NCI-H2029 treated with DMSO at 0.1 percent for 48 hours (cell line): ENCODE data around the gene WWTR1.

Source experiments
- DNase-seq: peaks from one replicate; lab custom pipeline; 2025; lab: John Stamatoyannopoulos, UW

WWTR1 gene

DNA sequence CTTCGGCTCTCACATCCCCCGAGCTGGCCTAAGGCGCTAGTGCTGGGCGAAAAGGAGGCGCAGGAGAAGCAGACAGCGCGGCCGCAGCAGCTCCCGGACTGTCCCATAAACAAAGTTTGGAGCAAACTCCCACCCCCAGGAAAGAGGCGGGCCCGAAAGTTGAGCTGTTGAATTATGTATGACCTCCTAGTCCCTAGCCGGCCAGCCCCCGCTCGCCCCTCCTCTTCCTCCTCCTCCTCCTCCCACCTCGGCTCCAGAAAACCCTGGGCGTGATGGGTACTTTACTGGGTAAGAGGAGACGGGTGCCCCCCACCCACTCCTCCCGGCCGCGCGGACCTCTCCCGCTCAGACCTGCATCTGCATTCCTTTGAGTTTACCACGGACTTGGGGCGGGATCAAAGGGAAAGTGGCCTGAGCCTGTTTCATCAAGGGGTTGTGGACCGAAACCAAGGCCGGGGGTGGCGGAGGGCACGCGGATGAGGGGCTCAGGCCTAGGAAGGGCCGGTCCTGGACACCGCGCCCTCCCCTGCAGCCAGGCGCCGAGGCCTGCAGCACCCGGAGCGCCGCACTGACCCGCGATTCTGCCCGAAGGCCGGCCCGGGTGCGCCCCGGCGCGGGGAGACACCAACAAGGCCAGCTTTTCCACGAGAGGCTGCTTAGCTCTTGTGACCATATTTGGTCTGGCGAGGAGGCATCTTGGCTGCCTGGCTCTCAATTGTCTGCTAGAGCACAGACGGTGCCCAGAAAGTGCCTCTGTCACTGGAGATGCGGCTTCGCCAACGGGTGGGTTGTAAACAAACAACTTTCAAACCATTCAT lies at the start of gene WWTR1:
TSS of gene WWTR1 (minus strand) at position 100 of the 818 bp plus-strand sequence. CDS start 719 bp downstream, outside the sequence.
- peak; percentile 66 for DNase-seq

DNA sequence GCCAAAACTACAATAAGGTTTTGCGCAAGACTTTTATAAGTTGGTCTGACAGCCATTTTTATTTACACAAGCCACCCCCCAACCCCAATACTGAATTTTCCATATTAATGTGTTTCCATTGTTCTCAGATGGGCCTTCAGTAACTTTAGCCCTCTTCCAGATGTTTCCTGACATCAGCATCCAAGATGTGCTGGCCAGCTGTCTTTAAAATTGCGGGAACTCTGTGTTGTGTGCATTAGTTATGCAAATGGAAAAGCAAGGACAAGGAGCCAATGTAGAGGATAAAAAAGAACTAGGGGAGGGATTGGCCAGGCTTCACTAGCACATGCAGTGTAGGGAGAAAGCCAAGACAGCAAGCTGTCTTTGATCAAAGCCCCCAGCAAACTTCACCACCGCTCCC lies 49.1 kb upstream of the WWTR1 start:
- DNase-seq: no peak

DNA sequence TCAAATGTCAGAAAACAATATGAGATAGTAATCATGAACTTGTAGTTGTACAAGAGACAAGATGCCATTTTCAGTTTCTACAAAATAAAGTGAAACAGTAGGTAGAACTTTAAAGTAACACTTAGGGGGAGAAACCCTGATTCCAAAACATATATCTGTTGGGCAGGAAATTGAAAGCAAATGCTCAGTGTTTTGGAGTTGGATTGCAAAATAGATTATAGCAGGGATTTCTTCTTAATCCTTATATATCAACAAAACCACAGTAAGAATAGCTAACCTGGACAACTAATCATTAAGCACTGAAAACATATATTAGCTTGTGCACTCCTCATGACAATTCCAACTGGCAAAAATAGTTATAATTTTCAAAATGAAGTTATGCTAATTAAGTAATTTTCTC lies 47.6 kb upstream of the WWTR1 start:
- no peak for DNase-seq

DNA sequence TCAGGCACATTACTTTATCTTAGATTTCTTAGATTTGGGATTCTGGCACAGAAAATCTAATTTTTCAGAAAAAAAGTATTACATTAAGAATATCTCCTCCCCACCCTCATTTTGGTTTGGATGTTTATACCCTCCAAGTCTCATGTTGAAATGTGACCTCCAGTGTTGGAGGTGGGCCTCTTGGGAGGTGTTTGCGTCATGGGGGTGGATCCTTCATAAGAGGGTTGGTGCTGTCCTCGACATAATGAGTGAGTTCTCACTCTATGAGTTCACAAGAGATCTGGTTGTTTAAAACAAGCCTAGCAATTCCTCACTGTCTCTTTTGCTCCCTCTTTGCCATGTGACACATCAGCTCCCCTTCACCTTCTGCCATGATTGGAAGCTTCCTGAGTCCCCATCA lies 45.6 kb upstream of the WWTR1 start:
- no peak for DNase-seq

DNA sequence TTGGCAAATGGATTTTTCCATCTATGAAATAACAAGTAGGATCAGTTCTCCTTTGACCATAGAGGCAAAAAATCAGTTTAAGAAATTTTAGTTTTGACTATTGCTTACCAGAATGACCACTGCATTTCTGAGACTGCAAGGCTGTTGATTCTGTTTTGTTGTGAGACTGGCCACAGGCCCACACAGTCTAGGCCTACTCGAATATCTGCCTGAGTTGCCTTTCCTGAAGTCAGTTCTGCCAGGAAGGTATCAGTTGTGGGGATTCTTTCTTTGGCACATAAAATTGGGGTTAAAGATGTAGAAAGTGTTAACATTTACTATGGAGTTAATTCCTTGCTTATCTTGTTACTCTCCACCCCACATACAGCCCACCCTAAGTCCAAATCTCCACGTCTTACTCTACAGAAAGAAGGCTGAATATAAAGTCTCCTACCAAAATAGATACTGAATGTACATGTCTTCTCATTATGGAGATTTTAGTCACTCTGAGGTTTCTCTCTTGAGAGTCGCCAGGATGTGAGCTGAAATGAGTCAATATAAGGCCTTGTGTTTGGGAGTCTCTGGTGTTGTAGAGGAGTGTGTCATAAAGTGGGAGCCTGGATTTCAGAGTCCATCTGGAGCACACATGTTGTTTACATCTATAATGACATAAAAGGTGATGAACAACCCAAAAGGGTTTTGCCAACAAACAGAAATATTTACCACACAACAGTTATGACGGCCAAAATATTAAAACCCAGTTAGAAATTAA lies 45.0 kb upstream of the WWTR1 start:
- DNase-seq: no peak

DNA sequence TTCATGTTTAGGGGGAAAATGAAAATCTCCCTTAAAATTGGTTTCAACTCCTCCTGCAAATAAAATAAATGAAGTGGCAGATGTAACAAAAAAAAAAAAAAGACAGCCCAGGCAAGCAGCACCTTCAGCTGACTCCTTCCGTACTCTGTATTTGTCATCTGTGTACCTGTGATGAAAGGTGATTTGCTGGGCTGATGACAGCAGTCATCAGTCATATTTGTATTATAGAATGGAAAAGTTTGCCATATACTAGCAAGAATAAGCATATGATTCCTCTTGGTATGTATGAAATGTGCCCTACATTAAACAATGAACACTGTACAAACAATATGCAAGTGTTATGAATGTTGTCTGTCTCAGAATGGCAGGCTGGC lies 44.1 kb upstream of the WWTR1 start:
- DNase-seq: no peak

DNA sequence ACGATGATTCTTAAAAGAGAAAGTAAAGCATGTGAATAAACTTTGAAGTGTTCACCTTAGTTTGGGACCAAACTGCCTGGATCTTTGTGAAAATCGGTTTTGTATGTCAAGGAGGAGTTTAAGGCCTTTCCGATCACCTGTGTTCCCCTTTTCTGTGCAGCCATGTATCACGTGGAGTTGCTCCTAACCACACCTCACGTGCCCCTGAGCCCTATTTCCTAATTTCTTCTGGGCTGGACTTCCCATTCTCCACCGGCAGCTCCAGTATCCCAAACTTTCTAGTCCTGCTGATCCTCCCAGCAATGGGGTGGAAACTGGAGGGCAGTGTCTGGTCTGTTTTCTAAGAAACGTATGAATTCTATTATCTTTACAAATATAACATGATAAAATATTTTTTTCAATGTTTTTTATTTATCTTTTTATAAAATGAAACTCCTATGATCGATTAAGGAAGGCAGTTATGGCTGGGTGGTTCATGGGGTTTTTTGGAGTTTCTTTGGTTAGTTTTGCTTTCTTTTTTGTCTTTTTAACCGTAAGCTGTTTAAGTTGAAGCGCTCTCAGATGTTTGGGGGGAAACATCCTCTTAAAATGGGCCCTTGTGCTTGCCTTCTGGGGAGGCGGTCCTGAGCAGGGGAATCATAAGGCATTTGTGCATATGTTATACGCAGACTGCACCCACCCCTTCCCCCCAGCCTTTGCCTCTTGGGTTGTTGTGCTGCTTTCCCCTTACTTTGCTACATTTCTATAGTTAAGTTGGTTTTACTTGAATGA lies 43.6 kb upstream of the WWTR1 start:
- DNase-seq: no peak

DNA sequence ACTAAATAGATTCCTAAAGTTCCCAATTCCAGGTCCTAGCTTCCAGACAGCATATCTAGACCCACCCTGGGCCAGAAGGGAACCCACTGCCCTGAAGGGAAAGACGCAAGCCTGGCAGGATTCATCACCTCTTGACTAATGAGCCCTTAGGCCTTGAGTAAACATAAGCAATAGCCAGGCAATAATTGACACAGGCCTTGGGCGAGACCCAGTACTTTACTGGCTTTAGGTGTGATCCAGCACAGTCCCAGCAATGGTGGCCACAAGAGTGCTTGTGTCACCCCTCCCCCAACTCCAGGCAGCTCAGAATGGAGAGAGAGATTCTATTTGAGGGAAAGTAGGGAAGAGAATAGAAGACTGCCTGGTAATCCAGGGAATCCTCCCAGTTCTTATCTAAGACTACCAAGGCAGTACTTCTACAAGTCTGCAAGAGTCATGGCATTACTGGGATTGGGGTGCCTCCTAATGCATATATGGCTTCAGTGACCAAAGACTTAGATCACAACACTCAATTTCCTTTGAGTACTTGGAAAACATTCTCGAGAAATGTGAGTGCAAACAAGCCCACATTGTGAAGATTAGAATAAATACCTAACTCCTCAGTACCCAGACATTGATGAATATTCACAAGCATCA lies 30.4 kb upstream of the WWTR1 start:
- DNase-seq: peak; percentile 60

DNA sequence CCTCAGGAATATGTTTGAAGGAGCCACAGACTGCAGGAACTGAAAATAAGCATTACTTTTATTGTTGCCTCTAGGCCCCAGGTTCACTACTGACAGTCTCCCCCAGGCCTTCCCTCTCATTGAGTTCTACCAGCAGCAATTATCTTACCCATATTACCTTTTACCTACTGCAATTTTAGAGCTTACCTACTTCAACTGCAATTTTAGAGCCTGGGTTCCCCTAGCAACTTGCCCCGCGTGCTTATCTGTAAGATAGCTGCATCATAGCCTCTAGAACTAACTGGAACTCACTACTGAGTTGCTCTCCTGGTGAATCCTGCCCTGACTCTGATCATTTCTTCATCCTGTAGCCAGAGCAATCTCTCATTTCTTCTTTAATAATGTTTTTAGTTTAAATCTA lies 29.2 kb upstream of the WWTR1 start:
- no peak for DNase-seq

DNA sequence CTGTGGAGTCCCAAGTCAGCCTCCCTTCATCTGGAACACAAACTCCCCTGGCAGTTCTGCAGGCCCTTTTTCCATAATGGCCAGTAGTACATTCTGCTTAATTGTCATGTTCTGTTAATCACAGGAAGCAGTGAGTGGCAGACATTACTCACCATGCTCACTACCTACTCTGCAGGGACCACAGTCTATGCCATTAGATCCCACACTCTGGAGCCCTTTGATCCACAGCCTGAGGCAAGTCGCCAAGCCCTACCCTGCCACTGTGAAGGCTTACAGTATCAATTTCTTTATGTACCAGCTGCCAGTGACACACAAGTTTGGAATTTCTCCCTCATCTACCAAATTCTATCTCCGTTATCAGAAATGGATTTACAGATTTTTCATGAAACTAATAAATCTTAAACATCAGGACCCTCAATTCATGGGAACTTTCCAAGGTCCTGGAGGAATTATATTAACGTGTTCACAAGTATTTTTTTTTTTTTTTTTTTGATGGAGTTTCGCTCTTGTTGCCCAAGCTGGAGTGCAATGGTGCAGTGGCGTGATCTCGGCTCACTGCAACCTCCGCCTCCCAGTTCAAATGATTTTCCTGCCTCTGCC lies 20.6 kb upstream of the WWTR1 start:
- DNase-seq: no peak

DNA sequence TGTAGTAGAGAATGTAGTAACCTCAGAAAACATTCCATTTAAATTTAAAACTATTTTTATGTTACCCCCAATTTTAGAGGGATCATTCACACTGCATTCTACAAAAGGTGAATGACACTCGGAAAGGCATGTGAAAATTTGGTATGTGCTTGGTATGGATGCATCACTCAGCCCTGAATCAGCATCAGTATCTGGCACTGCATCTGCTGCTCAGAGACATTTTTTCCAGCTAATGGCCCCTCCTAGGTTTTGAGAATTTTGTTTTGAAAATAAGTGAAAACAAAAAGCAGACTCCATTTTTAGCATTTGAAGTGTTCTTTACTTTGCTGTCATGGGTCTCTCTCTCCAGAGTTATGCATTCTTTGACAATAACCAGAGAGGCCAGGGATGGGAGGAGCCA lies 15.6 kb upstream of the WWTR1 start:
- no peak for DNase-seq

DNA sequence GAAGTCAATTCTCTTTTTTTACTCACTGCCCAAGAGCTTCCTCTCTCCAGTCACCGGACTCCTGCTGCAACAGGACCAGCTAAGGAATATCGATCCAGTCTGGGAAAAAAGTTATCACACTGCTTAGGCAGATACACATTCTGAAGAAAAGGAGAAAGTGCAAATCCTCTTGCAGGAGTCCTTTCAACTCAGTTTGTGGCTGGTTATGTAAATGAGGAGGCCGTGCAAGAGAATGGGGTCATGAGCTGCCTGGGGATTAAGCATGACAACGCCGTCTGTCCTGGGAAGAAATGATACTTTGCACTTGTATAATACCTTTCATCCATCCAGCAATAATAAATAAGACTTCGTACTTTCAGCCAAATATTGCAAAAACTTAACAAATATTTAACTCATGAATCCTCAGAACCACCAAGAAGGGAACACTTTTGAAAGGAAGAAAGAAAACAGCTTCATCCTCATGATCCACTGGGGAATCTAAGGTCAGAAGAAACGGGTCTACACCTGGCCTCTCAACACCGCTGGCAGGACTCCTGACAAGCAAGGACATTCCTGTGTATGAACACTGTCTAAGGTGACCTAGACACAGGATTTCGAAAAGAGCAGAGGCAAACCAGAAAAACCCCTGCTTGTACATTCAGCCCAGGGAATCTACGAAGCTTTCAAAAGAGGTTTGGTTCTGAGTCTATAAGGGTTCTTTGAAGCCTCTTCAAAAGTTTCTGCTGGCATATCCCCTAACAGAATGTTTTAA lies 13.1 kb upstream of the WWTR1 start:
- DNase-seq: no peak

DNA sequence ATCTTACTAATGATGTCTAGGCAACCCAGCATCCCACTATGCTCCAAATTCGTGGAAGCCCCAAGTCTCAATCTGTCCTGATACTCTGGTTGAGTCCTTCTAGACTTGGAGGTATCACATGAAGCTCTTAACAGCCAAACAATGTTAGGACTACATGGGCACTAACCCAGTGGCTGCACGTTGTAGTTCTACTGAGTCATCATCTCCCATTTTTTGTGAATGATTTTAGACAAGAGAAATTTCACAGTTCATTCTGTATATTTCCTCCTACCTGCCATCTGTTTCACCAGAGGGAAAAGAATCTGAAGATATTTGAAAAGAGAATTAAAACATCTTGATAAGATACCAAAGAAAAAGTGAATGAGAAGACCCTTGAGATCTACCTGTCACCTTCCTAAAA lies 9.8 kb upstream of the WWTR1 start:
- DNase-seq: no peak

DNA sequence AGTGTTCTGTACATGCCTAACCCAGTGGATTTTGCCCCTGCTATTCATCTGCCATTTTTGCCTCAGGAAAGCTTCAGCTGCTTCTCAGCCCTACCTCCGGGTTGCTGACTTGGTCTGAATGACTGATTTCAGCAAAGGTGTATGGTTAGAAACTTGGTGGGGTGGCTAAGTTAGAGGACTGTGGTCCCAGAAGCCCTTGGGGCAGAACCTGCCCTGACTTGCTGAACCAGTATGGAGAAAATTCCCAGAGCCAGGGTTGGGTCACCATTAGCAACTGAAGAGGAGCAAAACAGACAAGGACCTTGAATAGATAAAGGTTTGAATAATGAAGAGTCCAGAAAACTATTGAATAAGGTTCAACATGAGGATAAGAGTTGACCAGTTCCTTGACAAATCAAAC lies 6.1 kb upstream of the WWTR1 start:
- no peak for DNase-seq

DNA sequence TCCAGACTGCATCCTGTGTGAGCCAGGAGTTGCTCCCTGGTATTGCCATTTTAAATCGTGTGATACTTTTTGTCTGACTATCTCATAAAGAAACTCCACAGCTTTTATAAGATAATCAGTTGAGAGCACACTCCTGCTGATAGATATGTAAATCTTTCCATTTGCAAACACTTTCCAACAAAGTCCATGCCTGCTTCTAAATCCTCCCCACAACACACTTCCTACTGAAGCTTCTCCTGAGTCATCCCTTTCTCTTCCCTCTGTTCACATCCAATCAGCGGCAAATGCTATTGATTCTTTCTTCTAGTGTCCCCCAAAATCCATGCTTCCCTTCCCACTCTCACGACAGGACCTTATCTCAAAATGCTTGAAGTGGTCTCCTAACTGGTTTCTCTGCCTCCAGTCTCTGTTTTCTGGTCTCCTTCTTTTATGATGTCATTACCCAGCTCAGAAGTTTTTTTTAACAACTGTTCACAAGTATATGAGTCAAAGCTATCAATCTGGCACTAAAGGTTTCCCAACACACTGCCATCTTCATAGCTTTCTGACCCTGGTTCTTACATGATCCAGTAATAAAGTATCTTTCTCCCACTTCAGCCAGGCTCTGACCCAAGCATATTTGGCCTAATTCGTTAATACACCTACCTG lies 4.5 kb upstream of the WWTR1 start:
- DNase-seq: no peak

DNA sequence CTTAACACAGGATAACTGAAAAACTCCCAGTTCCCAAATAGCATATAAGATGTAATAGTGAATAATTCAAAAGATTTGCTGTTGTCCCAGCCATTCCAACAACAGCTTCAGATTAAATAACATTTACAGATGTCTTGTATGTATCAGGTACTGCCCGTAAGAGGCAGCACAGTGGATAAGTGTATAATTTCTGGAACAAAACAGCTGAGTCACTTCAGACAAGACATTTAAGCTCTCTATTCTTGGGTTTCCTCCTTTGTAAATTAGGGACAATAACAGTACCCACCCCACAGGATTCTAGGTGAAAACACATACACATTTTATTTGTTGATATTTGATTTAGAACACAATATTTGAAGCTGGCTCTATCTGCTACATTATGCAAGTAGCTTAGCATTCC lies 2.6 kb upstream of the WWTR1 start:
- no peak for DNase-seq

DNA sequence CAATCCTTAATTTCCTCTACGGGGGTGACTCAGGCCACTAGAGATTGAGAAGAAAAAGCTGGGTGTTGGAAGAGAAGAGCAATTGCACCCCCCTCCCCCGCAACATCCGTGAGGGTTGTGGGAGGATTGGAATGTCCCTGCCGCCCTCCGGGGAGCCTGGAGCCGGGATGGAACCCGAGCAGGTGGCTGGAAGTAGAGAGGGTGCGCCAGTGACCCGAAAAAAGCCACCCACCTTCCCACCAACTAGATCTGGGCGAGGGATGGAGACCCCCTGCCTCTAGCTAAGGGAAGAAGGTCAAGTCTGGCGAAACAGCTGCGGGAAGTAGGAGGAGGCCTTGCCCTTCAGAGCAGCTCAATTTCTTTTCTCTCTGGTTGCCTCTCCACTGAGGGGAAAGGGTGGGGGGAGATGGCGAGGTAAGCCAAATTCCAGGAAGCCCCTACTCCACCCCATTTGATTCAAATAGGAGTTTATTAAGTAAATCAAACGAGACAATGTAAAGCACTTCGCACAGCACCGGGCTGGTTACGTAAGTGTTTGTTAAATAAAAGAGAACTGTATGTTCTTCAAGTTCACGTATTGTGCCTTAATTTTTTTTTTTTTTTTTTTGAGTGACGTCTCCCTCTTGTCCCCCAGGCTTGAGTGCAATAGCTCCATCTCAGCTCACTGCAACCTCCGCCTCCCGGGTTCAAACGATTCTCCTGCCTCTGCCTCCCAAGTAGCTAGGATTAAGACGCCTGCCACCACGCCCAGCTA lies 1.1 kb upstream of the WWTR1 start:
- no peak for DNase-seq

DNA sequence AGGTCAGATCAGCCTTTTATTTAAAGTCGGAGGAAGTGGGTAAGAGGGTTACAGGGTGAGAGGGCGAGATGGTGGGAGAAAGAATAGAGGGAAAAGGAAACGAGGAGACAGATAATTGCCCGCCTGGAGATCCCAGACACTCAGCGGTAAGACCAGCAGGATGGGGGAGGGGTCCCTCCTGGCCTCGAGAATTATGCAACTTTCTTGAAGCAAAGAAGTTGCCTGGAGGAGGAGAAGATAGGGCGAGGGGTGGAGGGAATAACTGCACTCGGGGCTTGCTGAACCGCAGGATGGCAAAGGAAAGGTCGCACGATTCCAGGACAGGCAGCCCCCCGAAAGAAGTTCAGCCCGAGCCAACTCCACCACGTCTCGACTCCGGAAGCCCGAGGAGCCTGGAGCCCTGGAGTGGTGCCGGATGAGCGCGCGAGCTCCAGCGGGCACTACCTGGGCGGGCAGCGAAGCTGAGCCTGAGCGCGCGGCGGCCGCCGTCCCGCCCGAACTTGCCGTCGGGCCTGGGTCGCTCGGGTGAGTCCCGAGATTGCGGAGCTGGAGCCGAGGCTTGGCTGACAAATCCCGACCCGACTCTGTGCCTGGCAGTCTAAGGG lies 402 bp downstream of the WWTR1 start:
- DNase-seq: no peak

DNA sequence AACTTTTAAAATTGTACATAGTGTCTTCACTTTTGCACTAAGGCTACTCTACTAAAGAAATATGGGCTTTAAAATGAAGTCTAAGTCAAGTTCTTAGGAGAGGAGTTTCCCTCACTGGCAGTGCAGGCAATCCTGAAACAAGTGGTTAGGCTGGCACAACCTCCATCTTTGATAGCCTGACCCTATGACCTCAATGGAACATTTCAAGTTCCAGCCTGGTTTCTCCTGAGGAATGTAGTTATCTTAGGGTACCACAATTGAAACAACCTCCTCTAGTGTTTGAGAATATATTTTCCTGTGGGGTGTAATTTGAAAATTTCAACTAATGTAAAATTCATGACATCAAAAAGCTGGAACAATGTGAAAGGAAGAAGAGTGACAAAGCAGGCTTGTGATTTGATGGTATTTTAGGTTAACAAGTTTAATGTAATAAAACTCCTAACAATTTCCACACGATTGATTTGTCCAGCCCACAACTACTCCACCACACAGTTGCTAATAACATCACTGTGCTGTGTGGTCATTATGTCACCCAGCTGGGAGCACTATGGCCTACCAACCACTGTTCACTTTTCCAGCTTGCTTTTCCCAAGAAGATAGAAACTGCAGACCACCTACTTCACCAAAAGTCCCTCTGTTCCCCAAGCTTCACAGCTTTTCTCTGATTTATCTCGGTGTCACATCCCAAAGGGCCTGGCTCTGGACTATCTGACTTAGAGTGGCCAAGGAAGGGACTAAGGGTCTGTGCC lies 1.8 kb downstream of the WWTR1 start:
- no peak for DNase-seq
